A673 (cell line): ENCODE measurements around the gene CDK14.

Source experiments
- CTCF ChIP-seq: fragments of 300-800, 200-600 bp; sonication (generic); conservative IDR thresholded peaks from 2 replicates; pipeline ENCODE4 v1.5.1; 2017; ENCODE audit warnings: low read depth, mild to moderate bottlenecking, antibody characterized with exemption, low read length, moderate library complexity, mixed read lengths
- EZH2 ChIP-seq: fragments of 200-600 bp; sonication (generic); IDR thresholded peaks from 2 replicates; pipeline ENCODE4 v1.6.1; 2017; ENCODE audit warnings: borderline replicate concordance, low read depth, mild to moderate bottlenecking, mixed read lengths, antibody characterized with exemption, low read length; ENCODE audit not compliant: poor library complexity, severe bottlenecking

- TF ChIP-seq CTCF (no peak), EZH2 (no peak)
These were observed 45.1 kb upstream of the CDK14 start for GRCh38 chr7:90551036-90551435.
